ENCODE results near the gene NNAT.
"Not testable (repeated sequence)": the region's sequence is repeated elsewhere in the genome, so short reads cannot be mapped to it uniquely, and the experiment has no call there.

NNAT gene

DNA sequence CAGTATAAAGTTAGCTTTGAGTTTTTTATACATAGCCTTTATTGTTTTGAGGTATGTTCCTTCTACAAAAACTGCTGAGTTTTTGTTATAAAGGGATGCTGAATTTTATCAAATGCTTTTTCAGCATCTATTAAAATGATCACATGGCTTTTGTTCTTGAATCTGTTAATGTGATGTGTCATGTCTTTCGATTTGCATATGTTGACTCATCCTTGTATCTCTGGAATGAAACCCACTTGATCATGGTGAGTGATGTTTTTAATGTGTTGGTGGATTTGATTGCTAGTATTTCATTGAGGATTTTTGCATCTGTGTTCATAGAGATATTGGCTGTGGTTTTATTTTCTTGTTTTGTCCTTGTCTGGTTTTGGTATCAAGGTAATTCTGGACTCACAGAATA, 31.4 kb downstream of the NNAT start:
- TF ChIP-seq ZFX (IDR thresholded peaks at IDR 0.05) (no peak), CTCF (conservative IDR thresholded peaks at IDR 0.05) (no peak)
- H3K27ac ChIP-seq, result no peak overlapping the region

- H3K27ac ChIP-seq, result not testable (repeated sequence)
Observed at GRCh38 chr20:37554721-37555298, 33.8 kb downstream of the NNAT start.

DNA sequence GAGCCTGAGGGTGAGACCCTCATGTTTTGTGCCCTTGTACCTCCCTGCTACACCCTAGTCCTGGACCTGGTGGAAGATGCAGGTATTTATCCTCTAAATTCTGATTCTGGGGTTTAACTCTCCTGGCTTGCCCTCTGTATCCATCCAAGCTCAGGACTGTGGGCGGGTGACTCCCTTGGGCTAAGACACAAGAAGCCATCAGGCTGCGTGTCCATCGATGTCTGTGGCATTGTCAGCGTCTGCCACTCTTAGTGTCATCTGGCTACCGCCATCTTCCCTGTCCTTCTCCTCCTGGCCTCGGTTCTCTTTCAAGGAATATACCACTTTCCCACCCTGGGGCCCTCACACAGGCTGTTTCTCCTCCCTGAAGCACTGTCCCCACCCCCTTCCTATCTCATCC, 35.5 kb downstream of the NNAT start:
- H3K27ac ChIP-seq, result no peak overlapping the region
- TF ChIP-seq CTCF (conservative IDR thresholded peaks at IDR 0.05), result no peak
- no peak for TF ChIP-seq ZFX (IDR thresholded peaks at IDR 0.05)

GRCh38 chr20:37558306-37558705, 37.3 kb downstream of the NNAT start:
- H3K27ac ChIP-seq, result no peak overlapping the region
- no peak for TF ChIP-seq CTCF (conservative IDR thresholded peaks at IDR 0.05)
- TF ChIP-seq ZFX (IDR thresholded peaks at IDR 0.05), result no peak

- TF ChIP-seq CTCF (conservative IDR thresholded peaks at IDR 0.05), result no peak
- TF ChIP-seq ZFX (IDR thresholded peaks at IDR 0.05), result no peak
- no peak overlapping the region for H3K27ac ChIP-seq
Observed at GRCh38 chr20:37558779-37559178, 37.7 kb downstream of the NNAT start.

DNA sequence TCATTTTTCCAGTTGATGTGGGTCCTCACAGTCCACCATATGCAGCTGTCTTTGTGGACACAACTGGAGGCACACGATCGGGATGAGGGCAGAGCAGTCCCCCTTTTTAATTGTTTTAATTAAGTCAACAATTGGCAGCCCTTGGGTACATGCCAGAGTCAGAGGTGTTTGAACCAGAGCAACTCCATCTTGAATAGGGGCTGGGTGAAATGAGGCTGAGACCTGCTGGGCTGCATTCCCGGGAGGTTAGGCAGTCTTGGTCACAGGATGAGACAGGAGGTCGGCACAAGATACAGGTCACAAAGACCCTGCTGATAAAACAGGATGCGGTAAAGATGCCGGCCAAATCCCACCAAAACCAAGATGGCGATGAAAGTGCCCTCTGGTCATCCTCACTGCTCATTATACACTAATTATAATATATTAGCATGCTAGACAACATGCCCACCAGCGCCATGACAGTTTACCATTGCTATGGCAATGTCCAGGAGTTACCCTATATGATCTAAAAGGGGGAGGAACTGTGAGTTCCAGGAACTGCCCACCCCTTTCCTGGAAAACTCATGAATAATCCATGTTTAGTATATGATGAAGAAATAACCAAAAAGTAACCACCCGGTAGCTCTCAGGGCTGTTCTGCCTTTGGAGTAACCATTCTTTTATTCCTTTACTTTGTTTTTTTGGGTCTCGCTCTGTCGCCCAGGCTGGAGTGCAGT, 38.4 kb downstream of the NNAT start:
- TF ChIP-seq CTCF (conservative IDR thresholded peaks at IDR 0.05), result no peak
- no peak for TF ChIP-seq ZFX (IDR thresholded peaks at IDR 0.05)
- no peak overlapping the region for H3K27ac ChIP-seq

DNA sequence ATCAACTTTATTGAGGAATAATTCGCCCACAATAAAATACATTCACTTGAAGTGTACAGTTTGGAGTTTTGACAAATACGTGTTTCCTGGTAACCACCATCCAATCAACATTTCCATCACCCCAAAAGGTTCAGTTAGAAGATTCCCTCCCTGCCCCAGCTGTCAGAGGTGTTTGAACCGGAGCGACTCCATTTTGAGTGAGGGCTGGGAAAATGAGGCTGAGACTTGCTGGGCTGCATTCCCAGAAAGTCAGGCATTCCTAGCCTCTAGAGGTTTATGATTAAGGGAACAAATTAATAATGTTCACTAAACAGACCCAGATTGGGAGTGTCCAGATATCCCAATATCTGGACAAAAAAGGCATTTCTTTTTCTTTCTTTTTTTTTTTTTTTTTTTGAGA, 39.6 kb downstream of the NNAT start:
- H3K27ac ChIP-seq, result no peak overlapping the region
- TF ChIP-seq CTCF (conservative IDR thresholded peaks at IDR 0.05) (no peak), ZFX (IDR thresholded peaks at IDR 0.05) (no peak)
